RWPE1 (cell line): Measurements from ENCODE around the gene ELK1.

ENCODE experiments used
- CTCF ChIA-PET: fragments of 350-600 bp; sonication (Branson Sonifier 250); formaldehyde crosslinking; extraction: SDS; loops from one replicate; lab custom pipeline; 2021; lab: Yijun Ruan, JAX
- POLR2A ChIA-PET: fragments of 400-600 bp; formaldehyde crosslinking; extraction: SDS; loops from one replicate; lab custom pipeline; 2020; ENCODE audit warnings: antibody characterized with exemption; ENCODE audit not compliant: low non-redundant PET; lab: Yijun Ruan, JAX
- DNase-seq: peaks from one replicate; pipeline ENCODE4 v3.0.0; 2012; ENCODE audit warnings: low spot score
- H3K27ac ChIP-seq: fragments of 450-650 bp; 2 replicates; pipeline ENCODE4 v1.5.1; 2017
- TF ChIP-seq, protein P1 (sequence below): fragments of 450-650 bp; conservative IDR thresholded peaks from 2 replicates; pipeline ENCODE4 v1.5.1; 2017; ENCODE audit warnings: low read depth, mild to moderate bottlenecking

The ELK1 gene

DNA sequence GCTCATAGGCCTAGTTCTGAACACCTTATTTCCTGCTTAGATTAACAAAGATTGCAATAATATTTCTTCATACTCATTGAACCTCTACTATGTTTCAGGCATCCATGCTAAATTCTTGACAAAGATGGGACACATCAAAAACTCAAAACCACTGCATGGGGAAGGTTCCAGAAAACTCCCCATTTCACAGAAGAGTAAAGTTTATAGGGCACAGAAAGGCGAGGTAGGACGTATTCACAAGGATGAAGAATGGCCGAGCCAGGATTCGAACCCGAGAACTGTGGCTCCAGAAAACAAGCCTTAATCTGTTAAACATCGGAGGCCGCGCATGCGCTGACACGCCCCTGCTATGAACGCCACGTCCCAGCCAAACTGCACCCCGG is 7.9 kb upstream of the ELK1 start:
- no peak for DNase-seq
- POLR2A ChIA-PET, result no interaction called here
- peak overlapping the region; percentile 92 for H3K27ac ChIP-seq
- CTCF ChIA-PET, result interaction anchor here (0.8 kb wide), 1 partner anchor 10 kb away, joined by 4 read pairs; no protein-coding TSS in a partner anchor
- TF ChIP-seq, protein P1, sequence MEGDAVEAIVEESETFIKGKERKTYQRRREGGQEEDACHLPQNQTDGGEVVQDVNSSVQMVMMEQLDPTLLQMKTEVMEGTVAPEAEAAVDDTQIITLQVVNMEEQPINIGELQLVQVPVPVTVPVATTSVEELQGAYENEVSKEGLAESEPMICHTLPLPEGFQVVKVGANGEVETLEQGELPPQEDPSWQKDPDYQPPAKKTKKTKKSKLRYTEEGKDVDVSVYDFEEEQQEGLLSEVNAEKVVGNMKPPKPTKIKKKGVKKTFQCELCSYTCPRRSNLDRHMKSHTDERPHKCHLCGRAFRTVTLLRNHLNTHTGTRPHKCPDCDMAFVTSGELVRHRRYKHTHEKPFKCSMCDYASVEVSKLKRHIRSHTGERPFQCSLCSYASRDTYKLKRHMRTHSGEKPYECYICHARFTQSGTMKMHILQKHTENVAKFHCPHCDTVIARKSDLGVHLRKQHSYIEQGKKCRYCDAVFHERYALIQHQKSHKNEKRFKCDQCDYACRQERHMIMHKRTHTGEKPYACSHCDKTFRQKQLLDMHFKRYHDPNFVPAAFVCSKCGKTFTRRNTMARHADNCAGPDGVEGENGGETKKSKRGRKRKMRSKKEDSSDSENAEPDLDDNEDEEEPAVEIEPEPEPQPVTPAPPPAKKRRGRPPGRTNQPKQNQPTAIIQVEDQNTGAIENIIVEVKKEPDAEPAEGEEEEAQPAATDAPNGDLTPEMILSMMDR, result no peak

DNA sequence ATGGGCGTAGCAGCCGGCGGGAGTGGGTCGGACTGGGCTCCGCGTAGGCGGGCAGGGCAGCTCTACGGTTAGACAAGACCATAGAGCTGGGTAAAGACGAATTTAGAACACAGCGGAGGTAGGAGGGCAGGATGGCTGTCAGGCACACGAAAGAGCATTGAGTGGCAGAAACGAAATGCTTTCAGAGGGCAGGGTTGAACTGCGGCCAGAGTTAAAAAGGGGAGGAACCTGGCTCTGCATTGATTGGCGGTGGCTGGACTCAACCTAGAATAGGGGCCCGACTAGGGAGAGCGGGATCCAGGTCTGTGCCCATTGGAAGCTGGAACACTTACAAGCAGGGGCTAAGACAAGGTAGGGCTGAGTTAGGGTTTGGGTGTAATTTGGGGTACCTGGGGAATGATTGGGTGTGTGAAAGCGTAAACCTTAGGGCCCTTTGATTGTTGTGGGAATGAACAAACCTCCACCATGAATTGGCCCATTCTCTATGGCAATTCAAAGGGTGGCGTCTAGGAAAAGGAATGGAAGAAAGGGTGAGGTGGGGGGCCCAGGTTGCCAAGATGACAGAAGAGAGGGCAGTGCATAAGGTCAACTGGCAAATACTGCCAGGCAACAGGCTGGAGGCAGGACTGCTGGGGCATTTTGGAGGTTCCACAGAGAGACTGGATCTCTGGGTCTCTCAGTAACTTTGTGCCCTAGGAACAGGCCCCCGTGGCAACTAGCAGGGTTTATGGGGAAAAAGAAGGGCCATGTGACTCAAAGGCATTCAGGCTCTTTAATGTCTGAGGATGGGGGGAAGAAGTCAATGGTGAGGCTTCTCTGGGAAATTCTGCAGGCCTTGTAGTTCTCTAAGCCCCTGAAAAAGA is 911 bp upstream of the ELK1 start:
- ChIA-PET CTCF (no interaction called here), POLR2A (no interaction called here)

DNA sequence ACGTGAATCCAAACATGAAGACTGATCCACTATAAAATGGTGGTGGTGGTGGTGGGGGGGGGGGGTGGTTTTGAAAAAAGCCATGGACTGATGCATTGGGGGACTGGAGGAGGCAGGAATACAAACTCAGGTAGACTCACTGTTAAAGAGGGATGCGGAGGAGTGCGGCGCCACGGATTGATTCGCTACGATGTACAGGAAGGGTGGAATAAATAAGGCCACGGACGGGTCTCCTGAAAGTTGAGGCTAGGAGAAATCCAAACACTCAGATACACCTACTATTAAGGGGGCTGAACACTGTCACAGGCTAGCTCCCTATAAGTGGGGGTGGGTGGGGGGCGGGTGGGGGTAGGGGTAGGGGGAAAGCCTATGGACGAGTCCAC is 591 bp downstream of the ELK1 start:
- ChIA-PET CTCF (no interaction called here), POLR2A (no interaction called here)
- peak; percentile 3 for DNase-seq
- TF ChIP-seq, protein P1, result no peak
- peak overlapping the region; percentile 84 for H3K27ac ChIP-seq

More for the DNA sequence above, 911 bp upstream of the ELK1 start:
- H3K27ac ChIP-seq, result peak overlapping the region; percentile 84
- DNase-seq, result no peak
- TF ChIP-seq, protein P1, result no peak

DNA sequence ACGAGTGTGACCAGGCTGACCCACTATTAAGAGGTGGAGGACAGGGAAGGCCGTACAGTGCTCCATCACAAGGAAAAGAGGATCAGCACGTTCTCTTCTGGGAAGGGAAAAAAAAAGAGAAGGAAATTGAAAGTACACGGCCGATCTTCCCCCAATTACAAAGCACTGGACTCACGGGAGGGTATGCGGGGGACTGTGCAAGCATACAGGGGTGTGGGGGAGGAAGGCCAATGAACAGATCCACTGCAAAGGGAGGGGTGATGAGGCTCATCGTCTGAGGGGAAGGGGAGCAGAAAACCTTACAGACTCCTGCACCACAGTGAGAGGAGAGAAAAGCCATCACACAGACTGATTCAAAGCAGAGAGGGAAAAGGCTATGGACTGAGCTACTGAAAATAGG is 1.1 kb downstream of the ELK1 start:
- H3K27ac ChIP-seq, result peak overlapping the region; percentile 84
- CTCF ChIA-PET, result interaction anchor here (0.6 kb wide), 1 partner anchor 1296 kb away, joined by 3 read pairs; no protein-coding TSS in a partner anchor
- POLR2A ChIA-PET, result no interaction called here

DNA sequence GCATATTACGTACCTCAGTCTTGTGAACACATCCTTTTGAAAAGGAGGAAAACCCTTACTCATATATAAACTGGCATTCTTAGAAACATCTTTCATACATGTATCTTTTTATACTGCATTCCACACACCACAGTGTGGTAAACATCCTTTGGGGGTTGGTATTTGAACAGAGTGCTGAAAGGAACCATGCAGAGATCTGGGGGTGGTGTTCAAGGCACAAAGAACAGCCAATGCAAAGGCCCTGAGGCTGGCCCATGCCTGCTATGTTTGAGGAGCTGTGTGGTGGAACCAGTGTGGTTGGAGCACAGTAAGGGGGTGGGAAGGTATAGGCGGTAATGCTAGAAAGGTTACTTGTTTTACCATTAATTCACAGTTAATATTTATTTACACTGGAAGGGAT is 2.0 kb downstream of the ELK1 start:
- CTCF ChIA-PET, result interaction anchor here (0.5 to 0.6 kb wide), 2 partner anchors 10 to 1296 kb away, joined by 3 to 4 read pairs; partner anchors contain the start of gene UXT
- no peak overlapping the region for H3K27ac ChIP-seq
- TF ChIP-seq, protein P1, result no peak
- DNase-seq, result no peak
- POLR2A ChIA-PET, result no interaction called here

More for the DNA sequence above, 1.1 kb downstream of the ELK1 start:
- DNase-seq, result no peak
- TF ChIP-seq, protein P1, result no peak

DNA sequence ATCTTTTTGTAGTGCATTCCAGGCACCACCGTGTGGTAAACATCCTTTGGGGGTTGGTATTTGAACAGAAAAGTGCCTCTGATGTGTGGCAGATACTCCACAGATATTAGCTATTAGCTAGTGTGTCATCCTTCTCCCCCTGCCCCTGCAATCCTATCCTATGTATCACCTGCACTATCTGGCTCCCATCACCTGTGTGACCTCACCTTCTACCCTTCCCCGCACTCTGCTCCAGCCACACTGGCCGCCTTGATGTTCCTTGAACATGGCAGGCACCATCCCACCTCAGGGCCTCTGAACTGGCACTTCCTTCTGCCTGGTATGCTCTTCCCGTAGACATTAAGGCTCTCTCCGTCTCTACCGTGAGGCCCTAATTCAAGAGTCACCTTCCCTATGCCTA is 3.7 kb downstream of the ELK1 start:
- DNase-seq, result no peak
- H3K27ac ChIP-seq, result no peak overlapping the region
- POLR2A ChIA-PET, result interaction anchor here (0.6 kb wide), 1 partner anchor 285 kb away, joined by 3 read pairs; no protein-coding TSS in a partner anchor
- TF ChIP-seq, protein P1, result no peak
- CTCF ChIA-PET, result no interaction called here
